DND-41 (cell line): ENCODE results near the gene R3HDM4.

ENCODE experiments used
- EZH2 ChIP-seq: IDR thresholded peaks from 3 replicates; pipeline ENCODE4 v1.6.1; 2012; ENCODE audit warnings: borderline replicate concordance, low read depth, mild to moderate bottlenecking, moderate library complexity, low read length, inconsistent platforms; ENCODE audit not compliant: severe bottlenecking
- TF ChIP-seq, protein P1 (sequence below): IDR thresholded peaks from 2 replicates; pipeline ENCODE4 v1.5.1; 2012; ENCODE audit warnings: borderline replicate concordance, low read length, moderate library complexity, mild to moderate bottlenecking; ENCODE audit not compliant: poor library complexity, severe bottlenecking; ENCODE audit errors: extremely low read depth

- no peak for TF ChIP-seq EZH2
- TF ChIP-seq, protein P1, sequence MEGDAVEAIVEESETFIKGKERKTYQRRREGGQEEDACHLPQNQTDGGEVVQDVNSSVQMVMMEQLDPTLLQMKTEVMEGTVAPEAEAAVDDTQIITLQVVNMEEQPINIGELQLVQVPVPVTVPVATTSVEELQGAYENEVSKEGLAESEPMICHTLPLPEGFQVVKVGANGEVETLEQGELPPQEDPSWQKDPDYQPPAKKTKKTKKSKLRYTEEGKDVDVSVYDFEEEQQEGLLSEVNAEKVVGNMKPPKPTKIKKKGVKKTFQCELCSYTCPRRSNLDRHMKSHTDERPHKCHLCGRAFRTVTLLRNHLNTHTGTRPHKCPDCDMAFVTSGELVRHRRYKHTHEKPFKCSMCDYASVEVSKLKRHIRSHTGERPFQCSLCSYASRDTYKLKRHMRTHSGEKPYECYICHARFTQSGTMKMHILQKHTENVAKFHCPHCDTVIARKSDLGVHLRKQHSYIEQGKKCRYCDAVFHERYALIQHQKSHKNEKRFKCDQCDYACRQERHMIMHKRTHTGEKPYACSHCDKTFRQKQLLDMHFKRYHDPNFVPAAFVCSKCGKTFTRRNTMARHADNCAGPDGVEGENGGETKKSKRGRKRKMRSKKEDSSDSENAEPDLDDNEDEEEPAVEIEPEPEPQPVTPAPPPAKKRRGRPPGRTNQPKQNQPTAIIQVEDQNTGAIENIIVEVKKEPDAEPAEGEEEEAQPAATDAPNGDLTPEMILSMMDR = no peak
Observed at GRCh38 chr19:947090-947706, 34.2 kb upstream of the R3HDM4 start.
